ENCODE results near the gene SKOR2.
A peak's percentile ranks its signal among the peaks of the same experiment; 100 is the strongest.

The SKOR2 gene

DNA sequence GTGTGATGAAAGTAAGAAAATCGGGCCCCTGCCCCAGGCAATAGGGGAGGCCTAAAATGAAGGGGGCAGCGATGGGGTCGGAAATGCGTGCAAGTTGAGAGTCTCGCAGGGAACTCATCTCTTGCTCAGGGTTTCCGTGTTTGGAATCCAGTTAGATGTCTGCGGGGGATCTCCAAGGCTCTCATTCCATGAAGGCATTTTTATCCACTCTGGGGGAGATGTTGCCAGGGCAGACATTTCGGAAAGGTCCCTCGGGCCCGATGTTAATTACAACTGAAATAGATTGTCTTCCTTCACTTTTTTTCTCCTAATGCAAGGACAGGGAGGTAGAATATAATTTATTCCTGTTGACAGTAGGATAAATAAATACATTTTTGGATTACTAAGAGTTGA, 12.8 kb upstream of the SKOR2 start:
- H3K9me3 Mint-ChIP-seq = no peaks in the 10 kb centered on the region
- H3K4me1 Mint-ChIP-seq (ENCODE audit: low read depth) = no peaks in the 10 kb centered on the region
- no peak for DNase-seq (ENCODE audit: low spot score)
- H3K27ac Mint-ChIP-seq = no peak overlapping the region
- no peaks in the 10 kb centered on the region for H3K36me3 Mint-ChIP-seq (ENCODE audit: low read depth)
- peaks cover 65% of the 10 kb centered on the region for H3K27me3 Mint-ChIP-seq (ENCODE audit: low read depth)
- H3K4me3 Mint-ChIP-seq = no peak overlapping the region

DNA sequence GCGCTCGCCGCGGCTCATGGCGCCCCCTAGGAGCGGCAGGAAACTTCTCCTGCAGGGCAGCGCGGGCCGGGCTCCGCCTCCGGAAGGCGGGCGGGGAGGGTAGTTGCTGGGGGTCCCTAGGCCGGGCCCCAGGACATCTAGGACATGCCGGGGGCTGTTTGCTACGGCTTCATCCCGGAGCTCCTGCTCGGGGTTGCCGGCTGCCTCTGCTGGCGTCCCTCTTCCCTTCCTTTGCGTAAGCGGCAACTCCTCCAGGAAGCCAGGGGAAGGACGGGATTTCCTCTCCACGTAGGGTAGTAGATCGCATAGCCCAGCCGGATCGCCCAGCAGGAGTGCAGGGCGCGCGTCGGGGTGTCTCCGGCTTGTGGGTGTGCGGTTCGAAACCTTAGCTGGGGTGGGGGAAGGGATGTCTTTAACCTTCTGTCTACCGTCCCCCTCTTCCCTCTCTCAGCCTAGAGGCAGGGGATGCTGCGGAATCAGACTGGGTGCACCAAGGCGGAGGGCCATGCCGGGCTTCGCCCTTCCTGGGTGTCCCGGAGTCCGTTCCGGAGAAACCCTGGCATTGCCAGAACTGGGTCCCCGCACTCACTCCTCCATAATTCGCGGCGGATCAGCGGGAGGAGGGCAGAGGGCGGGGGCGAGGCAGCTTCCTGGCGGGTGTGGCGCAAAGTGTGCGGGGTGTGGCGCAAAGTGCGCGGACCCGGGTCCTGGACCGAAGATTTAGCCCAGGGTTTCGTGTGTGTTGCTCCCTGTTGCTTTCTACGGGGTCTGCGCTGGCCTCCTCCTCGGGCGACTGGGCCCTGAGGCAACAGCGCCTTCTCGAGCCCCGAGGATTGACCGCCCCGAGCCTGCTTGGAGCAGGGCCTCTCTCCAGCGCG, 12.2 kb upstream of the SKOR2 start:
- no peak overlapping the region for H3K4me3 Mint-ChIP-seq
- peaks cover 67% of the 10 kb centered on the region for H3K27me3 Mint-ChIP-seq (ENCODE audit: low read depth)
- H3K4me1 Mint-ChIP-seq (ENCODE audit: low read depth) = no peaks in the 10 kb centered on the region
- DNase-seq (ENCODE audit: low spot score) = no peak
- no peak overlapping the region for H3K27ac Mint-ChIP-seq
- H3K9me3 Mint-ChIP-seq = no peaks in the 10 kb centered on the region
- no peaks in the 10 kb centered on the region for H3K36me3 Mint-ChIP-seq (ENCODE audit: low read depth)

GRCh38 chr18:47263150-47263429, 11.6 kb upstream of the SKOR2 start:
- peaks cover 68% of the 10 kb centered on the region for H3K27me3 Mint-ChIP-seq (ENCODE audit: low read depth)
- no peak for DNase-seq (ENCODE audit: low spot score)
- no peak overlapping the region for H3K27ac Mint-ChIP-seq
- H3K4me1 Mint-ChIP-seq (ENCODE audit: low read depth) = no peaks in the 10 kb centered on the region
- no peaks in the 10 kb centered on the region for H3K36me3 Mint-ChIP-seq (ENCODE audit: low read depth)
- no peaks in the 10 kb centered on the region for H3K9me3 Mint-ChIP-seq
- no peak overlapping the region for H3K4me3 Mint-ChIP-seq

DNA sequence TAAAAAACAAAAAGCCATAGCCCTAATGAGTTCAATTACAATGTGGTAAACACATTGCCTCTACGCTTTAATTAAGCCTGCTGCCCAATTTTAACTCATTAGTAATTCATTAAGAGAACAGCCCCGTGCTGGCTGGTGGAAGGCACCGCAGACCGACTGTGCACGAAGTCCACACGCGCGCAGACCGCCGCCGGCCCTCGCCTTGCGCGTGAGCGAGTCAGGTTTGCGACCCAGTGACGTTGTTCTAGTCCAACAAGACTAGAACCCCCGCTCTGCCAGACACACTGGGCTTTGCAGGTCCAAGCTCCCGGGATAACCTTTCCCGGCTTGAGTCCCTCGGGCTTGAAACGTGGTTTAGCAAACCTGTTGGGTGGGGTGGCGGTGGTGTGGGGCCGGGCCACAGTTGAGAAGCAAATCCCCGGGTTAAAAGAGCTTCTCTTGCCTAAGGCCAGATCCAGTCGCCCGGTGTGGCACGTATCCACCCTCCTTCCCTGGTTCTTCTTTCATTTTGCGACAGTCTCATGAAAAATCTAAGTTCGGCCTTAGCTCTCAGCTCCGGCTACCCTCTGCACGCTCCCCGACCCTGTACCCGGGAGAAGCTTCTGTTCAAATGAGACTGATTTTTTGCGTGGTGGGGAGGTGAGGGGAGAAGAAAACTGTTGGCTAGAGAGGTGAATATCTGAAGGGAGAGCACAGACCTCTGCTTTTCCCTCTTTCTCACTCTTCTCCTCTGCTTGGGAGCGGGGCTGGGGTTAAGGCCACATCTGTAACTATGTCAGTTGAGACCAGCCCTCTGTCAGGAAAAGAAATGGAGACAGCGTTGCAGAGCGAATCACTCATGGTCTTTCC, 11.1 kb upstream of the SKOR2 start:
- Mint-ChIP-seq H3K4me3 (no peak overlapping the region), H3K27ac (no peak overlapping the region), H3K9me3 (no peaks in the 10 kb centered on the region), H3K27me3 (ENCODE audit: low read depth) (peaks cover 69% of the 10 kb centered on the region), H3K36me3 (ENCODE audit: low read depth) (no peaks in the 10 kb centered on the region), H3K4me1 (ENCODE audit: low read depth) (no peaks in the 10 kb centered on the region)
- DNase-seq (ENCODE audit: low spot score) = no peak

GRCh38 chr18:47261902-47262300, 10.4 kb upstream of the SKOR2 start:
- no peak overlapping the region for H3K4me3 Mint-ChIP-seq
- DNase-seq (ENCODE audit: low spot score) = no peak
- H3K27me3 Mint-ChIP-seq (ENCODE audit: low read depth) = peaks cover 73% of the 10 kb centered on the region
- H3K9me3 Mint-ChIP-seq = no peaks in the 10 kb centered on the region
- no peaks in the 10 kb centered on the region for H3K4me1 Mint-ChIP-seq (ENCODE audit: low read depth)
- no peaks in the 10 kb centered on the region for H3K36me3 Mint-ChIP-seq (ENCODE audit: low read depth)
- H3K27ac Mint-ChIP-seq = no peak overlapping the region

- DNase-seq (ENCODE audit: low spot score) = no peak
- Mint-ChIP-seq H3K4me3 (no peak overlapping the region), H3K4me1 (ENCODE audit: low read depth) (no peaks in the 10 kb centered on the region), H3K27ac (no peak overlapping the region), H3K27me3 (ENCODE audit: low read depth) (peaks cover 77% of the 10 kb centered on the region), H3K9me3 (no peaks in the 10 kb centered on the region), H3K36me3 (ENCODE audit: low read depth) (no peaks in the 10 kb centered on the region)
These were observed 9.7 kb upstream of the SKOR2 start for GRCh38 chr18:47260924-47261701.

GRCh38 chr18:47260120-47260923, 8.9 kb upstream of the SKOR2 start:
- Mint-ChIP-seq H3K27me3 (ENCODE audit: low read depth) (peaks cover 73% of the 10 kb centered on the region), H3K36me3 (ENCODE audit: low read depth) (no peaks in the 10 kb centered on the region), H3K9me3 (no peaks in the 10 kb centered on the region), H3K4me1 (ENCODE audit: low read depth) (no peaks in the 10 kb centered on the region), H3K4me3 (no peak overlapping the region), H3K27ac (no peak overlapping the region)
- peak; percentile 15 for DNase-seq (ENCODE audit: low spot score)

GRCh38 chr18:47254341-47254939, 3.0 kb upstream of the SKOR2 start:
- Mint-ChIP-seq H3K4me3 (no peak overlapping the region), H3K27ac (no peak overlapping the region), H3K4me1 (ENCODE audit: low read depth) (no peaks in the 10 kb centered on the region), H3K27me3 (ENCODE audit: low read depth) (peaks cover 73% of the 10 kb centered on the region), H3K9me3 (no peaks in the 10 kb centered on the region), H3K36me3 (ENCODE audit: low read depth) (no peaks in the 10 kb centered on the region)
- no peak for DNase-seq (ENCODE audit: low spot score)

GRCh38 chr18:47253101-47253654, 1.7 kb upstream of the SKOR2 start:
- Mint-ChIP-seq H3K9me3 (no peaks in the 10 kb centered on the region), H3K27ac (no peak overlapping the region), H3K36me3 (ENCODE audit: low read depth) (peaks cover 2% of the 10 kb centered on the region)

DNA sequence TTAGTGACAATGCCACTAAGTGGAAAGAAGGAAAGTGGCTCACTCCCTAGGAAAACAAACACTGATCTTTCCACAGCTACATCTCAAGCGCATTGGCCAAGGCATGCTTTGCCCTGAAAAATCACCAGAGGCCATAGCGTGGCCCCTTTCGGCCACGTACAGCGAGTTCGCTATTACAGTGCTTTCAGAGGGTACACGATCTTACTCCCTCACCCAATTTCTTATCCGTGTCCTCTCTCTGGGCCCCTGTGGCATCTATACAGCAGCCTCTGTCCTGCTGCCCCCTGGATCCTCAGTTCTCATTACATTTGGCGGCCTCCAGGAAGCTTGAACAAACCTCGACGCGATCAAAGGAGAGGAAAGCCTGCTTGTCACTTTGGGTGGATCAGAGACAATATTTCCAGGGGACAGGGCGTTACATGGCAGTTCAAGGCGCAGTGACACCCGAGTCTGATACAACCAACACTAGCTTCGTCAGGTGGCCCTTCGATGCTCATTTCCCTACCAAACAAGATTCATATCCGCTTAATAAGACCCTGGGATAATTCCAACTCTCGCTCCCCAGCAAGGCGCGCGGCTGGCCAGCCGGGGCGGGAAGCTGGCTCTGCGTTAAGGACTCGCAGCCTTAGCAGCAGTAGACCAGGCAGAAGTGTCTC, 941 bp downstream of the SKOR2 start:
- no peak for DNase-seq (ENCODE audit: low spot score)
- H3K9me3 Mint-ChIP-seq = no peaks in the 10 kb centered on the region
- no peaks in the 10 kb centered on the region for H3K4me1 Mint-ChIP-seq (ENCODE audit: low read depth)
- peaks cover 5% of the 10 kb centered on the region for H3K36me3 Mint-ChIP-seq (ENCODE audit: low read depth)
- H3K27me3 Mint-ChIP-seq (ENCODE audit: low read depth) = peaks cover 73% of the 10 kb centered on the region
- H3K4me3 Mint-ChIP-seq = no peak overlapping the region
- peak overlapping the region; percentile 60 for H3K27ac Mint-ChIP-seq

More at GRCh38 chr18:47253101-47253654, 1.7 kb upstream of the SKOR2 start:
- Mint-ChIP-seq H3K4me1 (ENCODE audit: low read depth) (no peaks in the 10 kb centered on the region), H3K4me3 (no peak overlapping the region), H3K27me3 (ENCODE audit: low read depth) (peaks cover 81% of the 10 kb centered on the region)
- DNase-seq (ENCODE audit: low spot score) = no peak

- no peak for DNase-seq (ENCODE audit: low spot score)
- peak overlapping the region; percentile 26 for H3K27ac Mint-ChIP-seq
- peaks cover 77% of the 10 kb centered on the region for H3K27me3 Mint-ChIP-seq (ENCODE audit: low read depth)
- H3K4me3 Mint-ChIP-seq = no peak overlapping the region
- H3K4me1 Mint-ChIP-seq (ENCODE audit: low read depth) = no peaks in the 10 kb centered on the region
- peaks cover 5% of the 10 kb centered on the region for H3K36me3 Mint-ChIP-seq (ENCODE audit: low read depth)
- H3K9me3 Mint-ChIP-seq = no peaks in the 10 kb centered on the region
These were observed 2.0 kb downstream of the SKOR2 start for GRCh38 chr18:47249314-47249981.

All from T-helper 2 cell treated with Interferon-gamma antibody and Interleukin-4, amounts not matched to agents 5 μg/mL and 100 μg/mL, for 36 hours (primary cell).